HEK293 (cell line): ENCODE data around the gene TTLL5.

Experiments
- CTCF ChIA-PET: fragments of 350-600 bp; formaldehyde crosslinking; extraction: SDS; loops from one replicate; lab custom pipeline; 2021; ENCODE audit warnings: antibody characterized with exemption; lab: Yijun Ruan, JAX
- POLR2A ChIA-PET: fragments of 300-600 bp; formaldehyde crosslinking; extraction: SDS; loops from one replicate; lab custom pipeline; 2020; ENCODE audit warnings: antibody characterized with exemption, inconsistent platforms; lab: Yijun Ruan, JAX
- H3K27ac ChIP-seq: fragments of 200-500 bp; sonication (Bioruptor generic); 2 replicates; pipeline ENCODE4 v1.5.1; 2014; ENCODE audit warnings: low read depth, low read length, control low read depth, inconsistent platforms; ENCODE audit errors: extremely low read depth
- H3K36me3 ChIP-seq, 2 experiments: fragments of 200-500 bp in 1 of 2; sonication (Bioruptor generic) in 1 of 2; 1 replicate in 1 of 2; 2 replicates in 1 of 2; pipeline ENCODE4 v1.5.1; 2014 to 2017; ENCODE audit warnings: inconsistent platforms in 2 of 2, low read length in 2 of 2; ENCODE audit not compliant: control insufficient read depth in 2 of 2, insufficient read depth in 1 of 2
- H3K4me1 ChIP-seq: fragments of 200-500 bp; sonication (Bioruptor generic); 2 replicates; pipeline ENCODE4 v1.5.1; 2014; ENCODE audit warnings: mild to moderate bottlenecking, low read length, inconsistent platforms; ENCODE audit not compliant: control insufficient read depth, insufficient read depth
- H3K4me3 ChIP-seq: 2 replicates; pipeline ENCODE4 v1.5.1; 2011; ENCODE audit warnings: low read depth, mild to moderate bottlenecking, control low read depth, low read length, moderate library complexity
- H3K9me3 ChIP-seq: fragments of 200-500 bp; sonication (Bioruptor generic); 2 replicates; pipeline ENCODE4 v1.5.1; 2014; ENCODE audit warnings: low read depth, low read length, inconsistent platforms; ENCODE audit not compliant: control insufficient read depth, insufficient read depth
- AEBP2 ChIP-seq: fragments of 450-650 bp; formaldehyde crosslinking; IDR thresholded peaks from 2 replicates; pipeline ENCODE4 v1.5.1; 2016; ENCODE audit warnings: missing biosample characterization, missing genetic modification characterization, borderline replicate concordance
- GLI2 ChIP-seq: fragments of 450-650 bp; formaldehyde crosslinking; IDR thresholded peaks from 2 replicates; pipeline ENCODE4; 2017; ENCODE audit warnings: missing biosample characterization, missing genetic modification characterization, low read depth, borderline replicate concordance
- OSR2 ChIP-seq: fragments of 450-650 bp; formaldehyde crosslinking; IDR thresholded peaks from 2 replicates; pipeline ENCODE4 v1.5.1; 2016; ENCODE audit warnings: missing biosample characterization, missing genetic modification characterization
- PRDM2 ChIP-seq: fragments of 450-650 bp; formaldehyde crosslinking; IDR thresholded peaks from 2 replicates; pipeline ENCODE4 v1.5.1; 2016; ENCODE audit warnings: missing biosample characterization, missing genetic modification characterization, borderline replicate concordance
- SP2 ChIP-seq: fragments of 450-650 bp; formaldehyde crosslinking; IDR thresholded peaks from 2 replicates; pipeline ENCODE4 v1.5.1; 2016; ENCODE audit warnings: missing biosample characterization, missing genetic modification characterization
- ZBTB20 ChIP-seq: fragments of 450-650 bp; formaldehyde crosslinking; IDR thresholded peaks from 2 replicates; pipeline ENCODE4 v1.5.1; 2016; ENCODE audit warnings: missing biosample characterization, missing genetic modification characterization
- ZBTB6 ChIP-seq: fragments of 450-650 bp; formaldehyde crosslinking; IDR thresholded peaks from 2 replicates; pipeline ENCODE4 v1.5.1; 2017; ENCODE audit warnings: missing biosample characterization, missing genetic modification characterization
- ZEB2 ChIP-seq: fragments of 450-650 bp; formaldehyde crosslinking; IDR thresholded peaks from 2 replicates; pipeline ENCODE4 v1.5.1; 2016; ENCODE audit warnings: missing biosample characterization, missing genetic modification characterization
- ZFP69B ChIP-seq: fragments of 450-650 bp; formaldehyde crosslinking; IDR thresholded peaks from 2 replicates; pipeline ENCODE4 v1.5.1; 2016; ENCODE audit warnings: missing biosample characterization, missing genetic modification characterization
- ZNF10 ChIP-seq: fragments of 450-650 bp; formaldehyde crosslinking; IDR thresholded peaks from 2 replicates; pipeline ENCODE4 v1.5.1; 2017; ENCODE audit warnings: missing biosample characterization, missing genetic modification characterization
- ZNF133 ChIP-seq: fragments of 450-650 bp; formaldehyde crosslinking; IDR thresholded peaks from 2 replicates; pipeline ENCODE4 v1.5.1; 2016; ENCODE audit warnings: missing biosample characterization, missing genetic modification characterization
- ZNF146 ChIP-seq: fragments of 450-650 bp; formaldehyde crosslinking; IDR thresholded peaks from 2 replicates; pipeline ENCODE4 v1.5.1; 2016; ENCODE audit warnings: missing biosample characterization, missing genetic modification characterization
- ZNF184 ChIP-seq: fragments of 450-650 bp; IDR thresholded peaks from 2 replicates; pipeline ENCODE4 v1.5.1; 2018; ENCODE audit warnings: missing biosample characterization, mild to moderate bottlenecking, missing genetic modification characterization
- ZNF248 ChIP-seq: fragments of 450-650 bp; formaldehyde crosslinking; IDR thresholded peaks from 2 replicates; pipeline ENCODE4 v1.5.1; 2017; ENCODE audit warnings: missing biosample characterization, missing genetic modification characterization
- ZNF266 ChIP-seq: fragments of 450-650 bp; formaldehyde crosslinking; IDR thresholded peaks from 2 replicates; pipeline ENCODE4 v1.5.1; 2016; ENCODE audit warnings: missing biosample characterization, missing genetic modification characterization, low read depth
- ZNF302 ChIP-seq: fragments of 450-650 bp; formaldehyde crosslinking; IDR thresholded peaks from 2 replicates; pipeline ENCODE4 v1.5.1; 2016; ENCODE audit warnings: missing biosample characterization, missing genetic modification characterization, low read depth
- ZNF324 ChIP-seq: fragments of 450-650 bp; formaldehyde crosslinking; IDR thresholded peaks from 2 replicates; pipeline ENCODE4 v1.5.1; 2016; ENCODE audit warnings: missing biosample characterization, missing genetic modification characterization
- ZNF416 ChIP-seq: fragments of 450-650 bp; formaldehyde crosslinking; IDR thresholded peaks from 2 replicates; pipeline ENCODE4 v1.5.1; 2016; ENCODE audit warnings: missing biosample characterization, missing genetic modification characterization
- ZNF549 ChIP-seq: fragments of 450-650 bp; IDR thresholded peaks from 2 replicates; pipeline ENCODE4 v1.5.1; 2018; ENCODE audit warnings: missing biosample characterization, missing genetic modification characterization, mild to moderate bottlenecking, inconsistent platforms, moderate library complexity
- ZNF654 ChIP-seq: fragments of 450-650 bp; formaldehyde crosslinking; IDR thresholded peaks from 2 replicates; pipeline ENCODE4 v1.5.1; 2016; ENCODE audit warnings: low read depth, missing biosample characterization, missing genetic modification characterization
- ZNF664 ChIP-seq: fragments of 450-650 bp; formaldehyde crosslinking; IDR thresholded peaks from 2 replicates; pipeline ENCODE4 v1.5.1; 2016; ENCODE audit warnings: missing biosample characterization, missing genetic modification characterization
- ZNF777 ChIP-seq: fragments of 450-650 bp; formaldehyde crosslinking; IDR thresholded peaks from 2 replicates; pipeline ENCODE4 v1.5.1; 2017; ENCODE audit warnings: missing biosample characterization, missing genetic modification characterization, borderline replicate concordance
- ZSCAN16 ChIP-seq: fragments of 450-650 bp; formaldehyde crosslinking; IDR thresholded peaks from 2 replicates; pipeline ENCODE4 v1.5.1; 2016; ENCODE audit warnings: missing biosample characterization, missing genetic modification characterization
- ZSCAN18 ChIP-seq: fragments of 450-650 bp; formaldehyde crosslinking; IDR thresholded peaks from 2 replicates; pipeline ENCODE4 v1.5.1; 2016; ENCODE audit warnings: missing biosample characterization, missing genetic modification characterization

TTLL5 gene

GRCh38 chr14:75619548-75619947, 41.5 kb upstream of the TTLL5 start (continued):
- TF ChIP-seq OSR2 = no peak
- TF ChIP-seq AEBP2 (tag by site-specific recombination) = no peak
- no peak for TF ChIP-seq ZNF549
- TF ChIP-seq ZNF777 (tag by site-specific recombination) = no peak
- no peak for TF ChIP-seq ZSCAN18 (tag by site-specific recombination)
- no peak for TF ChIP-seq ZNF146 (tag by site-specific recombination)
- TF ChIP-seq ZNF324 (tag by site-specific recombination) = no peak
- TF ChIP-seq ZNF133 = no peak
- no peak for TF ChIP-seq ZNF10 (tag by site-specific recombination)
- no peak for TF ChIP-seq ZNF248 (tag by site-specific recombination)
- no peak for TF ChIP-seq ZNF302 (tag by site-specific recombination)

GRCh38 chr14:75625034-75625433, 36.0 kb upstream of the TTLL5 start:
- Histone ChIP-seq H3K36me3 (no peaks in the 10 kb centered on the region), H3K9me3 (no peaks in the 10 kb centered on the region), H3K4me3 (no peak overlapping the region)
- POLR2A ChIA-PET = no interaction called here
- TF ChIP-seq SP2 (no peak), ZNF664 (tag by site-specific recombination) (no peak), ZNF416 (tag by site-specific recombination) (no peak), ZFP69B (tag by site-specific recombination) (no peak), ZBTB6 (tag by site-specific recombination) (no peak), ZSCAN16 (no peak), ZNF133 (no peak), ZNF266 (tag by site-specific recombination) (no peak), GLI2 (no peak), ZEB2 (tag by site-specific recombination) (no peak), PRDM2 (tag by site-specific recombination) (no peak), ZNF184 (tag by site-specific recombination) (no peak), ZNF654 (no peak), OSR2 (no peak), ZBTB20 (tag by site-specific recombination) (no peak)
- TF ChIP-seq, all 188 proteins: peak for 0
- CTCF ChIA-PET = interaction anchor here (0.7 kb wide), 1 partner anchor 31 kb away, joined by 4 read pairs; no protein-coding TSS in a partner anchor
- Histone ChIP-seq H3K27ac (no peak overlapping the region), H3K4me1 (no peaks in the 10 kb centered on the region)
